Measurements from ENCODE around the gene STAG1. TPM values are rescaled to one million over a fixed set of nuclear protein-coding genes. Genes with fewer than 3 reads are reported as not detected.
A peak's percentile ranks its signal among the peaks of the same experiment; 100 is the strongest.

The STAG1 gene
- total and polyA plus RNA-seq, 4 donors: 4.6 to 28.0 (median 16.6) TPM

DNA sequence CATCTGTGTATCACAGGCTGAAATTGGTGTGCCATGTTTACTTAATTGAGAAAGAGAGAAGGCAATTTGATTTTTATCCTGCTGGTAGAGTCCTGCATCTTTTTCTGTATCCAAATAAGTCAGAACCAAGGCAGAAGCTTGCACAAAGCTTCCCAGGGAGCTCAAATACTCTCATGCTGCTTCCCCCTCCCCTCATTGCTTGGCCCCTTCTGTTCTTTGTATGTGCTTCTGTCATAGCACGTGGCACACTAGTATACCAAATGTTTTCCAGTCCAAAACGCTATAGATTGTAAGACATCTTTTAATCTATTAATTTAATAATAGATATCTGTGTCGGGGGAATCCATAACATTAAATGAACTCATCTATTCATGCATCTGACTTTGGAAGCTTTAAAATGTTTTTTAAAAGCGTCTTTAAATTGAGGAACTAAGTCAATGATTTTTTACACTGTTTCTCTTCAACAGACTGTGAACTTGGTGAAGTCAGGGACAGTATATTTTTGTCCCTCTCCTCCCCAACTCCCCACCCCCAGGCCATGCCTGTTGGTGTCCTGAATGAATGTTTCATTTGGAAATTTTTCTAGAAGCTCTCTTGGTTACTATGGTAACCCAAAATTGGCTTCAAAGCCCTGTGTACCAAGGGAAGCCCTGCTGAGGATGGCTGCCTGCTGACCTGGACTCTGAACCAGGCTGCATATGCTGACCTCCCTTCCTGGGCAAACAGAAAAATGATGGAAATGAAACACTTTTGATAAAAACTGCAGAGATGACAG is 40.6 kb upstream of the STAG1 start:
- Histone ChIP-seq H3K4me1 (ENCODE audit: control insufficient read depth in 4 of 4, insufficient read depth in 4 of 4, low read length in 3 of 4) (no peaks in the 10 kb centered on the region), H3K27ac (ENCODE audit: low read depth in 1 of 2, low read length in 2 of 2) (no peak overlapping the region), H3K27me3 (ENCODE audit: control insufficient read depth in 4 of 4, insufficient read depth in 4 of 4, low read length in 3 of 4) (no peaks in the 10 kb centered on the region), H3K4me3 (ENCODE audit: low read depth in 1 of 3, low read length in 3 of 3) (no peak overlapping the region), H3K9me3 (ENCODE audit: control insufficient read depth in 4 of 4, low read length in 3 of 4) (no peaks in the 10 kb centered on the region), H3K36me3 (ENCODE audit: control insufficient read depth in 4 of 4, insufficient read depth in 3 of 4, low read depth in 1 of 4, low read length in 3 of 4) (no peaks in the 10 kb centered on the region), H3K9ac (ENCODE audit: low read depth in 1 of 2, low read length in 2 of 2) (no peak overlapping the region)
- DNase-seq (ENCODE audit: low spot score): no peak
- WGBS: 61% methylated on average over 4 of the region's 4 CpGs
- TF ChIP-seq HNF4A (conservative IDR thresholded peaks at IDR 0.05): peak in 1 of 2 donors; percentile 20
- no peak for TF ChIP-seq FOXA1 (IDR thresholded peaks at IDR 0.05)

DNA sequence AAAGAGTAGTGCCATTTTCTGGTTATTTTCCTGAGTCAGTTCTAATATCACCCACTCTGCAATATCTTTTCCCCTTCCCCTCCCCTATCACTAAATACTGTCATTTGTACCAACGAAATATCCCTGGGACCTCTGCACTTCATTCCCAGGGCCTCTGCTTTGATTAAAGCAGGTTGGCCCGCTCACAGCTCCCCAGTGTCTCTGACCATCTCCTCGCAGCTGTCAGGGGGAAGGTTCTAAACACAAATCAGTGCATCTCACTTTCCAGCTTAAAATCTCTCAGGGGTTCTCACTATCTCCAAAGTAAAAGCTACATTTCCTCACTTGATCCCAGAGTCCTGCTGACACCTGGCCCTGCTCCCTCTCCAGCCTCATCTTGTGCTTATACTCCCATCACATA is 38.6 kb upstream of the STAG1 start:
- H3K27ac ChIP-seq (ENCODE audit: low read depth in 1 of 2, low read length in 2 of 2): no peak overlapping the region
- no peaks in the 10 kb centered on the region for H3K36me3 ChIP-seq (ENCODE audit: control insufficient read depth in 4 of 4, insufficient read depth in 3 of 4, low read depth in 1 of 4, low read length in 3 of 4)
- no peak for TF ChIP-seq TAF1 (conservative IDR thresholded peaks at IDR 0.05)
- TF ChIP-seq, protein P1, sequence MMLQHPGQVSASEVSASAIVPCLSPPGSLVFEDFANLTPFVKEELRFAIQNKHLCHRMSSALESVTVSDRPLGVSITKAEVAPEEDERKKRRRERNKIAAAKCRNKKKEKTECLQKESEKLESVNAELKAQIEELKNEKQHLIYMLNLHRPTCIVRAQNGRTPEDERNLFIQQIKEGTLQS (IDR thresholded peaks at IDR 0.05): no peak
- TF ChIP-seq SP1 (IDR thresholded peaks at IDR 0.05): no peak
- no peak for TF ChIP-seq GABPA (IDR thresholded peaks at IDR 0.05 in 1 of 2, conservative IDR thresholded peaks at IDR 0.05 in 1 of 2)
- peaks cover 0 to 11% (median 6%) of the 10 kb centered on the region in 4 donors for H3K4me1 ChIP-seq (ENCODE audit: control insufficient read depth in 4 of 4, insufficient read depth in 4 of 4, low read length in 3 of 4)
- WGBS: 90% methylated on average over 3 of the region's 3 CpGs
- no peaks in the 10 kb centered on the region for H3K27me3 ChIP-seq (ENCODE audit: control insufficient read depth in 4 of 4, insufficient read depth in 4 of 4, low read length in 3 of 4)
- no peak for DNase-seq (ENCODE audit: low spot score)
- H3K9ac ChIP-seq (ENCODE audit: low read depth in 1 of 2, low read length in 2 of 2): no peak overlapping the region
- H3K4me3 ChIP-seq (ENCODE audit: low read depth in 1 of 3, low read length in 3 of 3): no peak overlapping the region
- no peaks in the 10 kb centered on the region for H3K9me3 ChIP-seq (ENCODE audit: control insufficient read depth in 4 of 4, low read length in 3 of 4)

DNA sequence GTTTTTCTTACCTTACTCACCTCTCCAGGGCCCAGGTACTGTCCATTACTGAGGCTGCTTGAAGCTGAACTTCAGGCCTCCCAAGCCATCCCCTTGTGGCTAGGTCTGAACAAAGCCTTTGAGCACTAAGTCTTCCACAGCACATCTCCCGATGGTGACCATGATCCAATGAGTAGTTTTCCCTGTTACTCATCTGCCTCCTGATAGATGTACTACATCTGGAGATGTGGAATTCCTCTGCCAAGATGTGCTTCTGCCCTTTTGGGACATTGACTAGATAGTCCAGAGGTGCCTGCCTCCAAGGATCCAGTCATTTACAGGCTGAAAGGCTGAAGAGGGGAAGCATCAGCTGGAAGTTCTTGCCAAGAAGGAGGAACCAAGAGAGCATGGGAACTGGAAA is 37.8 kb upstream of the STAG1 start:
- H3K9ac ChIP-seq (ENCODE audit: low read depth in 1 of 2, low read length in 2 of 2): no peak overlapping the region
- H3K27ac ChIP-seq (ENCODE audit: low read depth in 1 of 2, low read length in 2 of 2): no peak overlapping the region
- no peaks in the 10 kb centered on the region for H3K9me3 ChIP-seq (ENCODE audit: control insufficient read depth in 4 of 4, low read length in 3 of 4)
- no peaks in the 10 kb centered on the region for H3K27me3 ChIP-seq (ENCODE audit: control insufficient read depth in 4 of 4, insufficient read depth in 4 of 4, low read length in 3 of 4)
- DNase-seq (ENCODE audit: low spot score): no peak
- H3K4me3 ChIP-seq (ENCODE audit: low read depth in 1 of 3, low read length in 3 of 3): no peak overlapping the region
- WGBS: 96% methylated on average over 1 of the region's 1 CpG
- H3K4me1 ChIP-seq (ENCODE audit: control insufficient read depth in 4 of 4, insufficient read depth in 4 of 4, low read length in 3 of 4): peaks cover 0 to 11% (median 6%) of the 10 kb centered on the region in 4 donors
- TF ChIP-seq RAD21 (IDR thresholded peaks at IDR 0.05) (no peak), HNF4G (IDR thresholded peaks at IDR 0.05) (no peak), JUND (IDR thresholded peaks at IDR 0.05) (no peak), FOXA2 (IDR thresholded peaks at IDR 0.05) (no peak), TAF1 (conservative IDR thresholded peaks at IDR 0.05) (no peak), RXRA (IDR thresholded peaks at IDR 0.05) (no peak), HNF4A (conservative IDR thresholded peaks at IDR 0.05) (no peak), FOXA1 (IDR thresholded peaks at IDR 0.05) (no peak), EGR1 (IDR thresholded peaks at IDR 0.05; ENCODE audit: low read depth in 2 of 2) (no peak), NR2F2 (IDR thresholded peaks at IDR 0.05) (no peak), GABPA (IDR thresholded peaks at IDR 0.05 in 1 of 2, conservative IDR thresholded peaks at IDR 0.05 in 1 of 2) (no peak), SP1 (IDR thresholded peaks at IDR 0.05) (no peak), YY1 (IDR thresholded peaks at IDR 0.05) (no peak)
- TF ChIP-seq, protein P1 (IDR thresholded peaks at IDR 0.05): no peak
- TF ChIP-seq, protein P2, sequence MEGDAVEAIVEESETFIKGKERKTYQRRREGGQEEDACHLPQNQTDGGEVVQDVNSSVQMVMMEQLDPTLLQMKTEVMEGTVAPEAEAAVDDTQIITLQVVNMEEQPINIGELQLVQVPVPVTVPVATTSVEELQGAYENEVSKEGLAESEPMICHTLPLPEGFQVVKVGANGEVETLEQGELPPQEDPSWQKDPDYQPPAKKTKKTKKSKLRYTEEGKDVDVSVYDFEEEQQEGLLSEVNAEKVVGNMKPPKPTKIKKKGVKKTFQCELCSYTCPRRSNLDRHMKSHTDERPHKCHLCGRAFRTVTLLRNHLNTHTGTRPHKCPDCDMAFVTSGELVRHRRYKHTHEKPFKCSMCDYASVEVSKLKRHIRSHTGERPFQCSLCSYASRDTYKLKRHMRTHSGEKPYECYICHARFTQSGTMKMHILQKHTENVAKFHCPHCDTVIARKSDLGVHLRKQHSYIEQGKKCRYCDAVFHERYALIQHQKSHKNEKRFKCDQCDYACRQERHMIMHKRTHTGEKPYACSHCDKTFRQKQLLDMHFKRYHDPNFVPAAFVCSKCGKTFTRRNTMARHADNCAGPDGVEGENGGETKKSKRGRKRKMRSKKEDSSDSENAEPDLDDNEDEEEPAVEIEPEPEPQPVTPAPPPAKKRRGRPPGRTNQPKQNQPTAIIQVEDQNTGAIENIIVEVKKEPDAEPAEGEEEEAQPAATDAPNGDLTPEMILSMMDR (IDR thresholded peaks at IDR 0.05; ENCODE audit: low read depth, low read length, missing input control): no peak
- TF ChIP-seq, protein P3, sequence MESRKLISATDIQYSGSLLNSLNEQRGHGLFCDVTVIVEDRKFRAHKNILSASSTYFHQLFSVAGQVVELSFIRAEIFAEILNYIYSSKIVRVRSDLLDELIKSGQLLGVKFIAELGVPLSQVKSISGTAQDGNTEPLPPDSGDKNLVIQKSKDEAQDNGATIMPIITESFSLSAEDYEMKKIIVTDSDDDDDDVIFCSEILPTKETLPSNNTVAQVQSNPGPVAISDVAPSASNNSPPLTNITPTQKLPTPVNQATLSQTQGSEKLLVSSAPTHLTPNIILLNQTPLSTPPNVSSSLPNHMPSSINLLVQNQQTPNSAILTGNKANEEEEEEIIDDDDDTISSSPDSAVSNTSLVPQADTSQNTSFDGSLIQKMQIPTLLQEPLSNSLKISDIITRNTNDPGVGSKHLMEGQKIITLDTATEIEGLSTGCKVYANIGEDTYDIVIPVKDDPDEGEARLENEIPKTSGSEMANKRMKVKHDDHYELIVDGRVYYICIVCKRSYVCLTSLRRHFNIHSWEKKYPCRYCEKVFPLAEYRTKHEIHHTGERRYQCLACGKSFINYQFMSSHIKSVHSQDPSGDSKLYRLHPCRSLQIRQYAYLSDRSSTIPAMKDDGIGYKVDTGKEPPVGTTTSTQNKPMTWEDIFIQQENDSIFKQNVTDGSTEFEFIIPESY (IDR thresholded peaks at IDR 0.05): no peak
- TF ChIP-seq, protein P4, sequence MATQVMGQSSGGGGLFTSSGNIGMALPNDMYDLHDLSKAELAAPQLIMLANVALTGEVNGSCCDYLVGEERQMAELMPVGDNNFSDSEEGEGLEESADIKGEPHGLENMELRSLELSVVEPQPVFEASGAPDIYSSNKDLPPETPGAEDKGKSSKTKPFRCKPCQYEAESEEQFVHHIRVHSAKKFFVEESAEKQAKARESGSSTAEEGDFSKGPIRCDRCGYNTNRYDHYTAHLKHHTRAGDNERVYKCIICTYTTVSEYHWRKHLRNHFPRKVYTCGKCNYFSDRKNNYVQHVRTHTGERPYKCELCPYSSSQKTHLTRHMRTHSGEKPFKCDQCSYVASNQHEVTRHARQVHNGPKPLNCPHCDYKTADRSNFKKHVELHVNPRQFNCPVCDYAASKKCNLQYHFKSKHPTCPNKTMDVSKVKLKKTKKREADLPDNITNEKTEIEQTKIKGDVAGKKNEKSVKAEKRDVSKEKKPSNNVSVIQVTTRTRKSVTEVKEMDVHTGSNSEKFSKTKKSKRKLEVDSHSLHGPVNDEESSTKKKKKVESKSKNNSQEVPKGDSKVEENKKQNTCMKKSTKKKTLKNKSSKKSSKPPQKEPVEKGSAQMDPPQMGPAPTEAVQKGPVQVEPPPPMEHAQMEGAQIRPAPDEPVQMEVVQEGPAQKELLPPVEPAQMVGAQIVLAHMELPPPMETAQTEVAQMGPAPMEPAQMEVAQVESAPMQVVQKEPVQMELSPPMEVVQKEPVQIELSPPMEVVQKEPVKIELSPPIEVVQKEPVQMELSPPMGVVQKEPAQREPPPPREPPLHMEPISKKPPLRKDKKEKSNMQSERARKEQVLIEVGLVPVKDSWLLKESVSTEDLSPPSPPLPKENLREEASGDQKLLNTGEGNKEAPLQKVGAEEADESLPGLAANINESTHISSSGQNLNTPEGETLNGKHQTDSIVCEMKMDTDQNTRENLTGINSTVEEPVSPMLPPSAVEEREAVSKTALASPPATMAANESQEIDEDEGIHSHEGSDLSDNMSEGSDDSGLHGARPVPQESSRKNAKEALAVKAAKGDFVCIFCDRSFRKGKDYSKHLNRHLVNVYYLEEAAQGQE (IDR thresholded peaks at IDR 0.05): no peak
- TF ChIP-seq, protein P5, sequence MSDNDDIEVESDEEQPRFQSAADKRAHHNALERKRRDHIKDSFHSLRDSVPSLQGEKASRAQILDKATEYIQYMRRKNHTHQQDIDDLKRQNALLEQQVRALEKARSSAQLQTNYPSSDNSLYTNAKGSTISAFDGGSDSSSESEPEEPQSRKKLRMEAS (IDR thresholded peaks at IDR 0.05): no peak
- no peaks in the 10 kb centered on the region for H3K36me3 ChIP-seq (ENCODE audit: control insufficient read depth in 4 of 4, insufficient read depth in 3 of 4, low read depth in 1 of 4, low read length in 3 of 4)
